ENCODE measurements around the gene SOS2. TPM values are rescaled to one million over a fixed set of nuclear protein-coding genes. Genes with fewer than 3 reads are reported as not detected.

SOS2 gene
- total and polyA plus RNA-seq, 2 of the 8 experiments (the other 6 are each of a cell fraction or from before 2014, with no cell fraction given): 2.8 to 12.7 TPM

DNA sequence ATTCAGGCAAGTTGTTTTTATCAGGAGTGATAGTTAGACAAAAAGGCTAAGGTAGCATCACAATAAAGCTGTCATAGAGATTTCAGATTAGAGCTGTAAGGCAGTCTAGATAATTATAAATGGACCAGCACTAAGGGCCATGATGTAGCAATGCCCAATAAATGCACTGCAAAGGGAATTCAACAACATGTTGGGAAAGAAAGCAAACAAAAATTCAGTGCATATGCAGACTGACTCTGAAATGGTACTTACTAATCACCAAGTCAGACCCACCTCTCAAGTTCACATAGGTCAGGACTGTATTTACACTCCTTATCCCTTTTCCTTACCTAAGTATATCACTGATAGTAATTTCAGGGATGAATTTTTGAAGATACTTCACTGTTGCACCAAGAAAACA is 33.7 kb upstream of the SOS2 start:
- no peak overlapping the region for H2AK5ac ChIP-seq (ENCODE audit: low read depth, low read length)
- no peak overlapping the region for H2BK5ac ChIP-seq (ENCODE audit: low read depth, low read length)
- no peak for FAIRE-seq

More for the DNA sequence above, 33.7 kb upstream of the SOS2 start:
- Histone ChIP-seq H3K79me1 (ENCODE audit: low read depth, low read length) (no peaks in the 10 kb centered on the region), H3K9me3 (ENCODE audit: insufficient read depth in 2 of 2, low read depth in 1 of 2, low read length in 1 of 2) (no peaks in the 10 kb centered on the region), H2BK120ac (replicated peaks; ENCODE audit: low read depth, low read length) (no peak overlapping the region), H3K23ac (ENCODE audit: insufficient read length) (no peak overlapping the region), H2AFZ (ENCODE audit: low read length) (no peak overlapping the region), H3K4me3 (ENCODE audit: extremely low read depth in 1 of 4, insufficient read depth in 2 of 4, low read depth in 3 of 4, low read length in 4 of 4) (no peak overlapping the region), H3K18ac (ENCODE audit: extremely low read depth, low read length) (no peak overlapping the region), H2BK12ac (ENCODE audit: low read depth, low read length) (no peak overlapping the region), H4K91ac (replicated peaks; ENCODE audit: insufficient read length, low read length) (no peak overlapping the region), H3K4ac (replicated peaks; ENCODE audit: insufficient read length, low read depth, low read length) (no peak overlapping the region), H3K23me2 (ENCODE audit: low read depth, low read length) (no peaks in the 10 kb centered on the region), H3K14ac (ENCODE audit: insufficient read length) (no peak overlapping the region), H3K27ac (ENCODE audit: low read depth, low read length) (no peak overlapping the region), H4K8ac (ENCODE audit: extremely low read depth, insufficient read depth, low read length) (no peak overlapping the region), H3K9ac (replicated peaks in 1 of 4; ENCODE audit: extremely low read depth in 1 of 4, low read depth in 3 of 4, low read length in 3 of 4) (no peak overlapping the region), H3K27me3 (replicated peaks in 1 of 4; ENCODE audit: control insufficient read depth in 3 of 4, extremely low read depth in 1 of 4, insufficient read depth in 3 of 4, low read length in 3 of 4) (no peaks in the 10 kb centered on the region), H3K4me2 (ENCODE audit: insufficient read depth in 1 of 2, low read depth in 2 of 2, low read length in 2 of 2) (no peak overlapping the region), H3K36me3 (ENCODE audit: control insufficient read depth in 2 of 4, insufficient read depth in 4 of 4, low read length in 3 of 4) (peaks cover 0 to 5% (median 4%) of the 10 kb centered on the region in 4 experiments; a peak in 5 of 8 replicates), H2BK15ac (ENCODE audit: low read length) (no peak overlapping the region), H4K5ac (ENCODE audit: insufficient read length, low read depth, low read length) (no peak overlapping the region), H4K20me1 (replicated peaks in 1 of 2; ENCODE audit: control insufficient read depth in 1 of 2, insufficient read depth in 2 of 2, low read length in 2 of 2) (no peaks in the 10 kb centered on the region), H3K79me2 (ENCODE audit: control insufficient read depth in 1 of 2, insufficient read depth in 2 of 2, low read length in 2 of 2) (no peaks in the 10 kb centered on the region), H3K56ac (replicated peaks; ENCODE audit: insufficient read length, low read depth, low read length) (no peak overlapping the region), H2BK20ac (ENCODE audit: low read length) (no peak overlapping the region), H3K4me1 (replicated peaks in 1 of 4; ENCODE audit: control insufficient read depth in 3 of 4, insufficient read depth in 4 of 4, low read length in 3 of 4) (no peaks in the 10 kb centered on the region)
- POLR2A ChIA-PET (ENCODE audit: partially characterized antibody): no interaction called here
- no peak for TF ChIP-seq NRF1 (IDR thresholded peaks at IDR 0.05; ENCODE audit: low read depth, low read length)
- no peak for TF ChIP-seq FOSL1 (IDR thresholded peaks at IDR 0.05; ENCODE audit: insufficient read depth, low read depth, low read length)
- TF ChIP-seq NANOG (IDR thresholded peaks at IDR 0.05; ENCODE audit: insufficient read depth, low read depth, low read length, poor library complexity, severe bottlenecking): no peak
- TF ChIP-seq CBX8 (IDR thresholded peaks at IDR 0.05; ENCODE audit: borderline replicate concordance, low read depth, low read length): no peak
- TF ChIP-seq EGR1 (IDR thresholded peaks at IDR 0.05; ENCODE audit: borderline replicate concordance, low read depth, low read length): no peak
- TF ChIP-seq, protein P1, sequence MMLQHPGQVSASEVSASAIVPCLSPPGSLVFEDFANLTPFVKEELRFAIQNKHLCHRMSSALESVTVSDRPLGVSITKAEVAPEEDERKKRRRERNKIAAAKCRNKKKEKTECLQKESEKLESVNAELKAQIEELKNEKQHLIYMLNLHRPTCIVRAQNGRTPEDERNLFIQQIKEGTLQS (IDR thresholded peaks at IDR 0.05; ENCODE audit: insufficient read depth, low read depth, low read length): no peak
- no peak for TF ChIP-seq RAD21 (IDR thresholded peaks at IDR 0.05 in 1 of 2, conservative IDR thresholded peaks at IDR 0.05 in 1 of 2; ENCODE audit: low read depth in 2 of 2, low read length in 2 of 2)
- no peak for TF ChIP-seq RNF2 (IDR thresholded peaks at IDR 0.05; ENCODE audit: borderline replicate concordance, low read depth, low read length, missing control alignments, poor library complexity, severe bottlenecking)
- TF ChIP-seq SIX5 (IDR thresholded peaks at IDR 0.05; ENCODE audit: low read depth, low read length): no peak
- TF ChIP-seq, protein P2, sequence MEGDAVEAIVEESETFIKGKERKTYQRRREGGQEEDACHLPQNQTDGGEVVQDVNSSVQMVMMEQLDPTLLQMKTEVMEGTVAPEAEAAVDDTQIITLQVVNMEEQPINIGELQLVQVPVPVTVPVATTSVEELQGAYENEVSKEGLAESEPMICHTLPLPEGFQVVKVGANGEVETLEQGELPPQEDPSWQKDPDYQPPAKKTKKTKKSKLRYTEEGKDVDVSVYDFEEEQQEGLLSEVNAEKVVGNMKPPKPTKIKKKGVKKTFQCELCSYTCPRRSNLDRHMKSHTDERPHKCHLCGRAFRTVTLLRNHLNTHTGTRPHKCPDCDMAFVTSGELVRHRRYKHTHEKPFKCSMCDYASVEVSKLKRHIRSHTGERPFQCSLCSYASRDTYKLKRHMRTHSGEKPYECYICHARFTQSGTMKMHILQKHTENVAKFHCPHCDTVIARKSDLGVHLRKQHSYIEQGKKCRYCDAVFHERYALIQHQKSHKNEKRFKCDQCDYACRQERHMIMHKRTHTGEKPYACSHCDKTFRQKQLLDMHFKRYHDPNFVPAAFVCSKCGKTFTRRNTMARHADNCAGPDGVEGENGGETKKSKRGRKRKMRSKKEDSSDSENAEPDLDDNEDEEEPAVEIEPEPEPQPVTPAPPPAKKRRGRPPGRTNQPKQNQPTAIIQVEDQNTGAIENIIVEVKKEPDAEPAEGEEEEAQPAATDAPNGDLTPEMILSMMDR (IDR thresholded peaks at IDR 0.05; ENCODE audit: control extremely low read depth in 1 of 3, insufficient read depth in 1 of 3, low read depth in 1 of 3, low read length in 3 of 3): no peak
- no peak for TF ChIP-seq SUZ12 (IDR thresholded peaks at IDR 0.05; ENCODE audit: low read length)
- CTCF ChIA-PET (ENCODE audit: partially characterized antibody): no interaction called here
- no peak for DNase-seq (ENCODE audit: low read depth in 1 of 2, low spot score in 2 of 2)

Measured in H1 (cell line).